Measurements from ENCODE around the gene ASB7. TPM values are rescaled to one million over a fixed set of nuclear protein-coding genes. Genes with fewer than 3 reads are reported as not detected.

The ASB7 gene
- total RNA-seq, 4 donors from 2014 or later = 13.8 to 24.8 (median 18.8) TPM

DNA sequence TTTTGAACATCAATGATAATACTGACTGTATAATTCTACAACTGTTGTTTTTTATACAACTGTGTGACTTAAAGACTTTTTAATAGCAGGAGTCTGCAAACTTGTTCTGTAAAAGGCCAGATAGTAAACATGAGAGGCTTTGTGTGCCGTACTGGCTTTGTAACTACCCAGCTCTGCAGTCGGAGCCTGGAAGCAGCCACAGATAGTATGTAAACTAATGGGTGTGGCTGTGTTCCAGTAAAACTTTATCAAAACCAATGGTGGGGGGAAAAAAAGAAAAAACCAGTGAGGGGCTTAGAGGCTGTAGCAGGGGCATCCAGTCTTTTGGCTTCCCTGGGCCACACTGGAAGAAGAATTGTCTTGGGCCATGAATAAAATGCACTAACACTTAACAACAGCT lies 11.9 kb downstream of the ASB7 start:
- Histone ChIP-seq H3K27me3 (no peaks in the 10 kb centered on the region), H3K4me3 (no peak overlapping the region), H3K36me3 (peaks cover 0 to 54% (median 0%) of the 10 kb centered on the region in 3 donors), H3K9me3 (no peaks in the 10 kb centered on the region), H3K27ac (no peak overlapping the region), H3K4me1 (no peaks in the 10 kb centered on the region)
- no peak for DNase-seq
- TF ChIP-seq POLR2A (IDR thresholded peaks at IDR 0.05) = no peak
- TF ChIP-seq, protein P1, sequence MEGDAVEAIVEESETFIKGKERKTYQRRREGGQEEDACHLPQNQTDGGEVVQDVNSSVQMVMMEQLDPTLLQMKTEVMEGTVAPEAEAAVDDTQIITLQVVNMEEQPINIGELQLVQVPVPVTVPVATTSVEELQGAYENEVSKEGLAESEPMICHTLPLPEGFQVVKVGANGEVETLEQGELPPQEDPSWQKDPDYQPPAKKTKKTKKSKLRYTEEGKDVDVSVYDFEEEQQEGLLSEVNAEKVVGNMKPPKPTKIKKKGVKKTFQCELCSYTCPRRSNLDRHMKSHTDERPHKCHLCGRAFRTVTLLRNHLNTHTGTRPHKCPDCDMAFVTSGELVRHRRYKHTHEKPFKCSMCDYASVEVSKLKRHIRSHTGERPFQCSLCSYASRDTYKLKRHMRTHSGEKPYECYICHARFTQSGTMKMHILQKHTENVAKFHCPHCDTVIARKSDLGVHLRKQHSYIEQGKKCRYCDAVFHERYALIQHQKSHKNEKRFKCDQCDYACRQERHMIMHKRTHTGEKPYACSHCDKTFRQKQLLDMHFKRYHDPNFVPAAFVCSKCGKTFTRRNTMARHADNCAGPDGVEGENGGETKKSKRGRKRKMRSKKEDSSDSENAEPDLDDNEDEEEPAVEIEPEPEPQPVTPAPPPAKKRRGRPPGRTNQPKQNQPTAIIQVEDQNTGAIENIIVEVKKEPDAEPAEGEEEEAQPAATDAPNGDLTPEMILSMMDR (IDR thresholded peaks at IDR 0.05) = no peak

DNA sequence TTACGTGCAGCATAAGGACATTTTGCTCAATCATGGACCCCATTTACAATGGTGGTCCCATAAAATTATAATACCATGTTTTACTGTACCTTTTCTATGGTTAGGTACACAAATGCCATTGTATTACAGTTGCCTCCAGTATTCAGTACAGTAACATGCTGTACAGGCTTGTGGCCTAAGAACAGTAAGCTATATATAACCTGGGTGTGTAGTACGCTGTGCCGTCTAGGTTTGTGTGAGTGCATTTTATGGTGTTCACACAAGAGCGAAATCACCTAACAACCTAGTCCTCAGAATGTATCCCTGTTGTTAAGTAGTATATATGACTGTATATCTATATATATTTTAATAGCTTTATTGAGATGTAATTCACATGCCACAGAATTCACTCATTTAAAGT lies 12.5 kb downstream of the ASB7 start:
- Histone ChIP-seq H3K9me3 (no peaks in the 10 kb centered on the region), H3K27ac (no peak overlapping the region), H3K4me1 (no peaks in the 10 kb centered on the region), H3K27me3 (no peaks in the 10 kb centered on the region), H3K36me3 (peaks cover 0 to 48% (median 0%) of the 10 kb centered on the region in 3 donors), H3K4me3 (no peak overlapping the region)
- no peak for TF ChIP-seq POLR2A (IDR thresholded peaks at IDR 0.05)
- TF ChIP-seq, protein P1 (IDR thresholded peaks at IDR 0.05) = no peak
- no peak for DNase-seq

DNA sequence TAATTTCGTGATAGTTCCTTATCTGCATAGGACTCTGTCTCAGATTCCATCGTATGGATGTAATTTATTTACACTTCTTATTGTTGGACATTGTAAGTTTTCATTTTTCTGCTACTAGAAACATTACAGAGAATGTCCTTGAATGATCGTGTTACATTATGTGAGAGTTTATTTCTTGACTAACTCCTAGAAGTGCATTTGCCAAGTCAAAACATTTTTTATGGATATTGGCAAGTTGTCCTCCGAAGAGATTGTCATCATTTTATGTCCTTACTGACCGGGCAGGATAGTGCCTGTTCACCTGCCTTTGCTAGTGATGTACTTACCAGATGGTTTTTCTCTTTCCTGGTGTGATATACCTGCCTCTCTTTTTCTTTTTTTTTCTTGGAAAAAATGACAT lies 13.4 kb downstream of the ASB7 start:
- Histone ChIP-seq H3K9me3 (no peaks in the 10 kb centered on the region), H3K4me1 (no peaks in the 10 kb centered on the region), H3K27ac (no peak overlapping the region), H3K27me3 (no peaks in the 10 kb centered on the region), H3K36me3 (peaks cover 0 to 46% (median 0%) of the 10 kb centered on the region in 3 donors), H3K4me3 (no peak overlapping the region)
- TF ChIP-seq, protein P1 (IDR thresholded peaks at IDR 0.05) = no peak
- TF ChIP-seq POLR2A (IDR thresholded peaks at IDR 0.05) = no peak
- DNase-seq = no peak

DNA sequence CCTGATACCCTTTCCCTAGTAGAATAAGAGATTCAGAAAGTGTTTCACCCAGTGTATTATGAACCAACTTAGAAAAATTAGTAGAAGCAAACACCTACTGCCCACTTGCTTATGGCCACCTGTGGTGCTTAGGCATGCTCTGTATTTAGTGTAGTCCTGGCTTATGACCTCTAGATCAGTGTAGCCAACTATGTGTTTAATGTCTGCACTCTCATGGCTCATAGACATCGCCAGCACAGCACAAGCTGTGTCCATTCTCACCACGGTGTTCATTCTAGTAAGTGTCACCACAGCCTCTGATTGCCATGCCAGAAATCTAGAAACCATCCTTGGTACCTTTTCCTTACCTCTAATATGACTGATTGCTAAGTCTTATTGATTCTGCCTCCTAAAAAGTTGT lies 14.3 kb downstream of the ASB7 start:
- H3K4me3 ChIP-seq = no peak overlapping the region
- H3K27ac ChIP-seq = no peak overlapping the region
- no peaks in the 10 kb centered on the region for H3K4me1 ChIP-seq
- TF ChIP-seq POLR2A (IDR thresholded peaks at IDR 0.05) = no peak
- TF ChIP-seq, protein P1 (IDR thresholded peaks at IDR 0.05) = no peak
- no peaks in the 10 kb centered on the region for H3K9me3 ChIP-seq
- no peak for DNase-seq
- H3K36me3 ChIP-seq = peaks cover 0 to 42% (median 0%) of the 10 kb centered on the region in 3 donors
- no peaks in the 10 kb centered on the region for H3K27me3 ChIP-seq

DNA sequence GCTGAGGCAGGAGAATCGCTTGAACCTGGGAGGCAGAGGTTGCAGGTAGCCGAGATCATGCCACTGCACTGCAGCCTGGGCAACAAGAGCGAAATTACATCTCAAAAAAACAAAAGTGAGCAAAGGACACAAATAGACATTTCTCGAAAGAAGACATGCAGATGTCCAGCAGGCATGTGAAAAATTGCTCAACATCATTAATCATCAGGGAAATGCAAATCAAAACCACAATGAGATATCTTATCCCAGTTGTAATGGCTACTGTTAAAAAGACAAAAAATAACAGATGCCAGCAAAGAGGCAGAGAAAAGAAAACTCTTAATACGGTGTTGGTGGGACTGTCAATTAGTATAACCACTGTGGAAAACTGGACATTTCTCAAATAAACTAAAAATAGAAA lies 20.9 kb downstream of the ASB7 start:
- H3K36me3 ChIP-seq = peaks cover 0 to 13% (median 0%) of the 10 kb centered on the region in 3 donors
- H3K4me3 ChIP-seq = no peak overlapping the region
- H3K27me3 ChIP-seq = no peaks in the 10 kb centered on the region
- TF ChIP-seq, protein P1 (IDR thresholded peaks at IDR 0.05) = no peak
- TF ChIP-seq POLR2A (IDR thresholded peaks at IDR 0.05) = no peak
- no peak overlapping the region for H3K27ac ChIP-seq
- H3K4me1 ChIP-seq = no peaks in the 10 kb centered on the region
- DNase-seq = no peak
- H3K9me3 ChIP-seq = no peaks in the 10 kb centered on the region

All from Peyer's patch (tissue), 4 donors.